GM23248 (cell line): ENCODE results near the gene TAOK1.

Source experiments
- EZH2 ChIP-seq: fragments of 200-600 bp; sonication (generic); IDR thresholded peaks from 2 replicates; pipeline ENCODE4 v1.6.1; 2018; ENCODE audit warnings: antibody characterized with exemption, mild to moderate bottlenecking; ENCODE audit not compliant: insufficient read depth, poor library complexity, severe bottlenecking
- EZH2phosphoT487 ChIP-seq: fragments of 200-600 bp; sonication (generic); IDR thresholded peaks from 2 replicates; pipeline ENCODE4 v1.6.1; 2018; ENCODE audit warnings: antibody characterized with exemption, moderate library complexity, mild to moderate bottlenecking, low read depth; ENCODE audit not compliant: insufficient read depth

DNA sequence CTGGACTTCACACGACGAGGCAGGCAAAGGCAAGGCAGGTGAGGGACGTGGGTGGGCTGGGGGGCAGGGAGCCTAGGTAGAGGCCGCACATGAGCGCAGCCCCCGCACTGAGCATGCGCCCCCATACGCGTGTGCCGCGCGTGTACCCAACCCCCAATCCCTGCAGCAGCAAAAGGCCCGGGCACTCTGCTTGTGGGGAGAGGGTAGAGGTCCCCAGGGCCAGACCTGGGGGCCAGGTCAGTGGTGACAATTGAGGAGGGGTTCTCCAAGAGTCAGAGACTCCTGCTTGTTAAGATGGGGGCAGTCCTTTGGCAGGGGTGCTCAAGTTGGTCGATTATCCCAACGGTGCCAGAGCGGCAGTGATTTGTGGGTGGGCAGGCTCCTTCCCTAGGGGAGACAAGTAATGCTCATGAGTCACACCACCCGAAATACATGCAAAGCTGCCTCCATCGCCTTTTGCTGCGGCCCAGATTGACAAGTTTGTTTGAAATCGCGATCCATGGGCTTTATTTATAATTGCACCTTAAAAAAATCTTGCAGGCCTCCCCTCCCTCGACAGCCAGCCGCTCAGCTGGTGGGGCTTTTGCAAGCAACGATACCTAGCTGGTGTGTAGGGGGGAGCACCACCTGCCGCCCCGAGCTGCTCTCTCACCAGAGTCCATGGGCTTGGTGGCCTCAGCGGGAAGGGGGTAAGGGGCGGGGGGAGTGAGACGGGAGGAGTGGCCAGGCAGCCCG, 200.4 kb downstream of the TAOK1 start:
- TF ChIP-seq EZH2phosphoT487 (no peak), EZH2 (no peak)
